AG10803 (cell line): ENCODE data around the gene MEN1.

Experiments
- DNase-seq: peaks from one replicate; pipeline ENCODE4 v3.0.0; 2010; ENCODE audit warnings: low read depth
- H3K4me3 ChIP-seq: 2 replicates; pipeline ENCODE4 v1.5.1; 2011; ENCODE audit warnings: mild to moderate bottlenecking, low read length, control low read depth
- TF ChIP-seq, protein P1 (sequence below): conservative IDR thresholded peaks from 2 replicates; pipeline ENCODE4 v1.5.1; 2011; ENCODE audit warnings: mild to moderate bottlenecking, low read length, control low read depth, inconsistent platforms

The MEN1 gene

DNA sequence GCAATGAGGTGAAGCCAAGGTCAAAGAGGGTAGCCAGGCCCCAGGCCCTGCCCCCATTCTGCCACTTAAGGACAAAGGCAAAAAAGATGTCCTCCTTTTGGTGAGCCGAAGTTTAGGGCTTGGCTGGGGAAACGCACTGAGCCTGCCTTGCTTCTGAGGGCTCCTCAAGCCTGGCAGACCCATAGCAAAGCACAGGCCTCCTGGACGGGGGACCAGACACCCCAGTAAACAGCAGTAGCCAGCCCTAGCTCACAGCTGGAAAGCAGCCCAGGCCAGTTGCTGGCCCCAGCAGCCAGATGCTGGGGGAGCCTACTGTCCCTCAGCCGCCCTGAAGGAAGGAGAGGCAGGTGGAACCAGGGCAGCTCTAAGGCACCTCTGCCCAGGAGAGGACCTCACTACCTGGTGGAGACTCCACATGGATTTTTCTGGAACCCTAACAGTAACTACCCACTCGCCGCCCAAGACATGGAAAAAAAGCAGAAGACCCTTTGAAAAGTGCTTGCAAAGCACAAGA lies 46.8 kb downstream of the MEN1 start:
- TF ChIP-seq, protein P1, sequence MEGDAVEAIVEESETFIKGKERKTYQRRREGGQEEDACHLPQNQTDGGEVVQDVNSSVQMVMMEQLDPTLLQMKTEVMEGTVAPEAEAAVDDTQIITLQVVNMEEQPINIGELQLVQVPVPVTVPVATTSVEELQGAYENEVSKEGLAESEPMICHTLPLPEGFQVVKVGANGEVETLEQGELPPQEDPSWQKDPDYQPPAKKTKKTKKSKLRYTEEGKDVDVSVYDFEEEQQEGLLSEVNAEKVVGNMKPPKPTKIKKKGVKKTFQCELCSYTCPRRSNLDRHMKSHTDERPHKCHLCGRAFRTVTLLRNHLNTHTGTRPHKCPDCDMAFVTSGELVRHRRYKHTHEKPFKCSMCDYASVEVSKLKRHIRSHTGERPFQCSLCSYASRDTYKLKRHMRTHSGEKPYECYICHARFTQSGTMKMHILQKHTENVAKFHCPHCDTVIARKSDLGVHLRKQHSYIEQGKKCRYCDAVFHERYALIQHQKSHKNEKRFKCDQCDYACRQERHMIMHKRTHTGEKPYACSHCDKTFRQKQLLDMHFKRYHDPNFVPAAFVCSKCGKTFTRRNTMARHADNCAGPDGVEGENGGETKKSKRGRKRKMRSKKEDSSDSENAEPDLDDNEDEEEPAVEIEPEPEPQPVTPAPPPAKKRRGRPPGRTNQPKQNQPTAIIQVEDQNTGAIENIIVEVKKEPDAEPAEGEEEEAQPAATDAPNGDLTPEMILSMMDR = no peak
- no peak for DNase-seq
- no peak overlapping the region for H3K4me3 ChIP-seq

DNA sequence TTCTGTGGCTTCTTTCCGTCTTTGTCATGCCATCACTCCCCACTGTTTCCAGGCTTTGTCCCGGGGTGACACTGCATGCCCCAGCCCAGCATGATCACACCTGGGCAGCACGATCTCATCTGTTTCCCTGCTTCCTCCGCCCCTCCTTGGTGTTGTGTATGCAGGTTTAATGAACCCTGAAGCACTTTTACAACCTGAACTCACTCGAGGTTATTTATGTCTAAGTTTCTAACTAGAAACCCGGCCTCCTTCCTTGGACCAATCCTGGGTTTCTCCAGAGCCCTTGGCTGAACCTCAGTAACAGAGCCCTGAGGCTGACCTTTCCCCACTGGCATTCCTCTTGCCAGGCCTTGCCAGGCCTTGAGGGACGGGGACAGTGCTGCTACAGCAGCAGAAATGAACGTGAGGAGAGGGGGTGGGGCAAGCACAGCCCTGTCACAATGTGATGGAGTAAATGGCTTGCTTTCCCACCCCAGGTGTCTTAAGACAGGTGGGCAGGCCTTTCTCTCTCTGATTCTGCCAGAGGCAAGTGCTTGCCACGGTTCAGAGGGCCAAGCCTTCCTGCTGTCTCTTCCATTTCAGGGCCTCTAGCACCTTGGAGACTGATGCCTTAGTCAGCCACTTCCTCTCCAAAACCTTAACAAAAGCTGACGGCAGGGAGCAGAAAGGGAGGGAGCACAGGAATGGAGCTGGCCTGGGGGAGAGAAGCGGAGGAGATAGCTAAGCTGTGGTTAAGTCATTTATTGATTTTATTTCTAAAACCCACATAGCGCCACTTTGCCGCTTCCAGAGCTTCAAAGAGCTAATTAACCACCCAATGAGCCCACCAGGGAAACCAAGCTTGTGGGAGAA lies 47.5 kb downstream of the MEN1 start:
- TF ChIP-seq, protein P1 = no peak
- DNase-seq = peak; percentile 33
- H3K4me3 ChIP-seq = no peak overlapping the region

DNA sequence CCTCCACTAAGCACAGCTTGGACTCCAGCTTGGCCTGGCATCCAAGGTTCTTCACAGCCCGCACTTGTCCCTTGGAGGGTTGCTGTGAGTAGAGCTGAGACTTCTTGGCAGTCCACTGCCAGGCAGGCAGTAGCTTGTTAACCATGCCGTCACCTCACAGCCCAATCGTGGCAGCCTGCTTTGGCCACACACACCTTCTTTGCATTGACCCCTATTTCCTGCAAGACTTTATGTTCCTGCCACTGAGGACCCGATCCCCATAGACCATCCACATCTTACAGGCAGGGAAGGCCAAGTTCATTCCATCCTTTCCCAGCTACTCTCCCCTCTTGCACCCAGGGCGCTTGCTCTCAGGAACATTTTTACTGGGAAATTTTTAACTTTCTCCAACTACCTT lies 48.1 kb downstream of the MEN1 start:
- DNase-seq = no peak
- no peak overlapping the region for H3K4me3 ChIP-seq
- TF ChIP-seq, protein P1 = no peak

DNA sequence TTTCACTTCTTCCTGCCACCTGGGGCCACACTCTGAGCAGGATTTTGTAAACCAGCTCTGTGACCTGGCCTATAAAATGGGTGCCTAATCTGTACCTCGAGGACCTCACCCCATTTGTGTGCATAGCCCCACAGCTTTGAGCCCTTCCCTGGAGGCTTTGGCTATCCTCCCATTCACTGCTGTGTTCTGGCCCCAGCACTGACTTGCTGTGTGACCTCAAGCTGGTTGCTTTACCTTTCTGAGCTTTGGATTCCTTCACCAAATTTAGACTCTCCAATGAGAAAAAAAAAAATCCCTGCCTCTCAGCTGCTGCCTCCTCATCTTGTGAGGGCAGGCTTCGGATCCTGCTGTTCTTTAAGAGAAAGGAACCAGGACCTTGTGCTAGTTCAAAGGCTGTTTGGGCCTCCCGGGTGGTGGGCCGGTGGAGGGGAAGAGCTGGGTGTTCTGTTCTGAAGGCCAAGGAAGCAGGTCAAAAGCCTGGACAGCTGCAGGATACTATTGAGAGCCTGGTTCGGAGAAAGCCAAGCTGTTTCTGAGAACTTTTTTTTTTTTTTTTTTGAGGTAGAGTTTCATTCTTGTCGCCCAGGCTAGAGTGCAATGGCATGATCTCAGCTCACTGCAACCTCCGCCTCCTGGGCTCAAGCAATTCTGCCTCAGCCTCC lies 49.5 kb downstream of the MEN1 start:
- TF ChIP-seq, protein P1 = no peak
- no peak overlapping the region for H3K4me3 ChIP-seq
- no peak for DNase-seq

DNA sequence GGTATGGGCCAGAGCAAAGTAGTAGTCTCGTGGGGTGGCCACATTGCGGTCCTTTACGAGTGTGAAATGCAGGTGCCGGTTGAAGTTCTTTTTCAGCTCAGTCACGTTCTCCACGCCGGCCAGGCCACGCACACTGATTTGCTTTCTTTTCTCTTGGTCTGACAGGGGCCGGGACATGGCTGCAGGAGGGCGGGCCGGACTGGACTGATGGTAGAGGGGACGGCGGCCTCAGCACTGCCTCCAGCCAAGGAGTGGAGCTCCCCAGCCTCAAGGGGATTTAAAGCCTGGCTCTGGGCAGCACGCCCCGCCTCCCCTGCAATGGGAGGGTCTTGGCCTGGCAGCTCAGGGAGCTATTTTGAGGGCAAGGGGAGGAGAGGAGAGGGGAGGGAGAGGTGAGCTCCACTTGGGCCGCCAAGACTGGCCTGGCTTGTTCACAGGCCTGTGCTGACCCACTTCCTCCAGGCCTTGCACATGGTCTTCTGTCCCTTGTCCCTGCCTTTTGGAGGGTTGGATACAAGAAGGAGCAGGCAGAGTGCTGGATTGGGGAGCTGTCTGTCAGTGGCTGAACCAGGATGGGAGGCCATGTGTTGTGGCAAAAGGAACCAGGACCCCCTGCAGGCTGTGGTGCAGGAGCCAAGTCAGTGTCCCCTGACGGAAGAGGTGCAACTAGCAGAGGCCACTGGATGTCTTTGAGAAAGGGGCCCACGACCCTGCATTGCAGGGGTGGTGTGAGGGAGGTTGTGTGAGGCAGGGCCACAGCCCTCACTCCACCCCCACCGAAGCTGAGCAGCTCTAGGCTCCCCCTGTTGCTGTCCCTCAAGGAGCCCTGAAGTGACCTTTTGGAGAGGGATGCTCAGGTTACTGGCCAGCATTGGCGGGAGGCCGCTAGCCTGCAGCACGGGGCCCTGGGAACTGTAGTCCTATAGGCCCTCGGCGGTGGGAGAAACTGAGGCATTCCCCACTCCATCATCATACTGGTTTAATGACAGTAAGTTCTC lies 50.3 kb downstream of the MEN1 start, which contains the start of gene PYGM:
TSS of gene PYGM (minus strand) at position 253 of the 998 bp plus-strand sequence. CDS start at position 177, 76 bp downstream.
- H3K4me3 ChIP-seq = no peak within 1 kb of the TSS
- TF ChIP-seq, protein P1 = no peak
- no peak for DNase-seq

DNA sequence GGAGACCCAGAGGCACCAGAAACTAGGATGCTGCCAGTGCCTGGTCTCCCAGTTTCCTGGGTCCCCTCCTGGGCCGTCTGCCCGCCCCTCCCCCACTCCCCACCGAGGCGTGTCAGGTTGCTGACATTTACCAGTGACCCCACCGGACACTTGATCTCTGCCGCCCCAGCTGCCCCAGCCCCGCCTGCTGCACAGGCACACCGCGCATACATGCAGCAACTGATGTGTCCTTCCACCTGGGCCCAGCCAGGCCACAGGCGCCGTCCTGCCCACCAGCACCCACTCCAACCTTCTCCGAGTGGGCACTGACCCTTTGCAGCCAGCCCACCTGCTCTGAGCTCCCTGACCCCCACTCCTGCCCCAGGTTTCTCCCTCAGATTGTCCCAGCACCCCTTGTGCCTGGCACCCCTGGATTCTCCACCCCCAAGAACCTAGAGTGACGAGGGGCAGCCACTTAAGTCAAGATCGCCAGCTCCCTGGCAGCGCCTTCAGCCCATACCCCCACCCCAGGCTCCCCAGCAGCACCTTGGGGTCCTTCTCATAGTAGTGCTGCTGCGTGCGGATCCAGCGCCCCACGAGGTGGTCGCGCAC lies 51.1 kb downstream of the MEN1 start:
- TF ChIP-seq, protein P1 = no peak
- no peak overlapping the region for H3K4me3 ChIP-seq
- DNase-seq = no peak
